Endothelial cell of coronary artery (primary cell): ENCODE results near the gene THAP7. TPM values are rescaled to one million over a fixed set of nuclear protein-coding genes. Genes with fewer than 3 reads are reported as not detected.

Source experiments
- total RNA-seq: library from RNA; depleted of rRNA; stranded (reverse); fragments of >200 nt; gene quantifications from 2 replicates; pipeline ENCODE4 v1.2.3, GENCODE V29; 2014

THAP7 gene
- 14.3 and 15.6 TPM in 2 replicates for total RNA-seq

GRCh38 chr22:21001601-21002325 lies at the start of gene THAP7:
Gene THAP7 (minus strand): TSS chr22:21002118. CDS start chr22:21001911, 207 bp downstream.

GRCh38 chr22:21045585-21046294 lies 43.8 kb upstream of the THAP7 start, which contains the start of gene LRRC74B:
Gene LRRC74B (plus strand): TSS chr22:21045946. CDS start chr22:21045987, 41 bp downstream.

GRCh38 chr22:21032037-21032867 lies 30.3 kb upstream of the THAP7 start, which contains the start of gene SLC7A4:
Gene SLC7A4 (minus strand): TSS chr22:21032561. CDS start chr22:21031812, 749 bp downstream.

GRCh38 chr22:21014726-21015465 lies 13.0 kb upstream of the THAP7 start, which contains the start of gene P2RX6:
Gene P2RX6 (plus strand): TSS chr22:21015165. CDS start chr22:21015175, 10 bp downstream.

GRCh38 chr22:20981787-20982562 lies 19.9 kb downstream of the THAP7 start, which contains the start of gene LZTR1:
Gene LZTR1 (plus strand): TSS chr22:20982297. CDS start chr22:20982372, 75 bp downstream.

GRCh38 chr22:20966883-20967696 lies 34.8 kb downstream of the THAP7 start, which contains the start of gene AIFM3:
Gene AIFM3 (plus strand): TSS chr22:20967255. CDS start chr22:20967945, 690 bp downstream.

Other genes starting within 250 kb of the THAP7 start
- 0.66 and 7.4 TPM in 2 replicates for gene SERPIND1, start 228.0 kb downstream of the THAP7 start, total RNA-seq
- 24.4 and 29.2 TPM in 2 replicates for gene PI4KA, start 143.3 kb downstream of the THAP7 start, total RNA-seq
- 5.5 and 6.6 TPM in 2 replicates for gene SNAP29, start 143.1 kb downstream of the THAP7 start, total RNA-seq
- gene CRKL, start 84.7 kb downstream of the THAP7 start, total RNA-seq = 34.7 and 40.7 TPM in 2 replicates
- gene AIFM3, start 34.9 kb downstream of the THAP7 start, total RNA-seq = 0.09 and 0.47 TPM in 2 replicates
- 43.7 and 70.3 TPM in 2 replicates for gene LZTR1, start 19.8 kb downstream of the THAP7 start, total RNA-seq
- under 0.01 and 0.09 TPM in 2 replicates for gene P2RX6, start 13.0 kb upstream of the THAP7 start, total RNA-seq
- gene SLC7A4, start 30.4 kb upstream of the THAP7 start, total RNA-seq = not detected in 2 replicates
- not detected in 2 replicates for gene LRRC74B, start 43.8 kb upstream of the THAP7 start, total RNA-seq